NCI-H460 (cell line): ENCODE results near the gene ANKRD55. TPM values are rescaled to one million over a fixed set of nuclear protein-coding genes. Genes with fewer than 3 reads are reported as not detected.
"Not testable (repeated sequence)": the region's sequence is repeated elsewhere in the genome, so short reads cannot be mapped to it uniquely, and the experiment has no call there.

ENCODE experiments used
- DNase-seq: peaks from one replicate; pipeline ENCODE4 v3.0.0-alpha.2; 2016; ENCODE audit warnings: low read depth; ENCODE audit errors: extremely low read depth
- total RNA-seq: library from RNA; depleted of rRNA; stranded (reverse); fragments of >200 nt; shearing (Covaris generic); gene quantifications from 2 replicates; pipeline ENCODE4 v1.2.3, GENCODE V29; 2014

ANKRD55 gene
- total RNA-seq, 1 experiment from 2014 or later: not detected

DNA sequence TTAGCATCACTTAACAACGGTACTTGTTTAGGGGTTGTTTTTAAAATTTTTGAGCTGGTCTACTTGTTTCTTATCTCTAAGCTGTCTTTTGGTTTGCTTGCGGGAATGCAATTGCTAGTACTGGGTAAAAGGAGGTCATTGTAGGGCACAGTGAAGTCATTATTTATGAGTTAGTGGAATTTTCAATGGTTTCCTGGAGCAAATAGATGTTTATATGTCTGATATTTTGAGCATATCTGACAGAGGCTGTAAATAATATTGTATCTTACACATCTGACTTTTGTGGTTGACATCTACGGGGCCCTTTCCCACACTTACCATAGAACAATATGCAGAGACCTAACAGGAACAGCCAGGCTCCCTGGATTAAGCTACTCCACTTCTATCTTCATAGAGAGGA lies 147.9 kb downstream of the ANKRD55 start:
- DNase-seq: no peak

DNA sequence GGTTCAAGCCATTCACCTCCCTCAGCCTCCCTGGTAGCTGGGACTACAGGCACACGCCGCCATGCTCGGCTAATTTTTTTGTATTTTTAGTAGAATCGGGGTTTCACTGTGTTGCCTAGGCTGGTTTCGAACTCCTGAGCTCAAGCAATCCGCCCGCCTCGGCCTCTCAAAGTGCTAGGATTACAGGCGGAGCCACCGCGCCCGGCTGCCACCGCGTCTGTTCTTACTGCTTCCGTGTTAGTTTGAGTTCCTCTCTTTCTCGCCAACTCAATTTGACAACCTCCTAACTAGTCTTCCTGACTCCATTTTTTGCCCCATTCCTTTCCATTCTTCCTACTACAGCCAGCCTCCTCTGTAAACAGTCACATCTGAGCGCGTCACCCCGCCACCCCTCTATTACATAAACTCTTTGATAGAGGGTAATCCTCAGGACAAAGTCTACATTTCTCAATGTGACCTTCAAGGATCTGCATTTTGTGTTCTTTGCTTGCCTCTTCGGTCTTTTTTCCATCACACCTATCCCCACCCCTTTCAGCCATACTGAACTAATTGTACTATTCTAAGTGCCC lies 149.8 kb downstream of the ANKRD55 start:
- no peak for DNase-seq

- DNase-seq: not testable (repeated sequence)
Measured at GRCh38 chr5:56081053-56081642, 152.0 kb downstream of the ANKRD55 start.

GRCh38 chr5:56080375-56081052 lies 152.6 kb downstream of the ANKRD55 start:
- DNase-seq: no peak

GRCh38 chr5:56079157-56079500 lies 154.0 kb downstream of the ANKRD55 start:
- not testable (repeated sequence) for DNase-seq

GRCh38 chr5:56078278-56079156 lies 154.6 kb downstream of the ANKRD55 start:
- no peak for DNase-seq

DNA sequence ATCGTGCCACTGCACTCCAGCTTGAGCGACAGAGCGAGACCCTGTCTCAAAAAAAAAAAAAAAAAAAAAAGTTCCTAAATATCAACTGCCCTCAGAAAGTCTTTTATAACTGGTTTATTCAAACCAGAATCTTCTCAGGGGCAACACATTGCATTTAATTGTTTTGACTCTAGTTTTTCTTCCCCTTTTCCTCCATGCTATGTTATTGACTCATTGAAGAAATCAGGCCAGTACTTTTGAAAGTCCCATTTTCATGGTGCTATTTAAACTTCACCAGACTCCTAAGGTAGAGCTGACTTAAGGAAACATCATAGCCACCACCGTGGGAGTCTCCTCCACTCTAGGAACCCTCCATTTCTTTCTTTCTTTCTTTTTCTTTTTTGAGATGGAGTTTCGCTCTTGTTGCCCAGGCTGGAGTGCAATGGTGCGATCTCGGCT lies 155.3 kb downstream of the ANKRD55 start:
- no peak for DNase-seq

- DNase-seq: no peak
Measured at GRCh38 chr5:56076486-56076885, 156.6 kb downstream of the ANKRD55 start.

GRCh38 chr5:56075361-56075760 lies 157.8 kb downstream of the ANKRD55 start:
- no peak for DNase-seq

GRCh38 chr5:56072863-56073766 lies 160.0 kb downstream of the ANKRD55 start:
- DNase-seq: no peak

GRCh38 chr5:56071470-56071869 lies 161.7 kb downstream of the ANKRD55 start:
- DNase-seq: no peak

GRCh38 chr5:56070851-56071465 lies 162.2 kb downstream of the ANKRD55 start:
- DNase-seq: no peak

DNA sequence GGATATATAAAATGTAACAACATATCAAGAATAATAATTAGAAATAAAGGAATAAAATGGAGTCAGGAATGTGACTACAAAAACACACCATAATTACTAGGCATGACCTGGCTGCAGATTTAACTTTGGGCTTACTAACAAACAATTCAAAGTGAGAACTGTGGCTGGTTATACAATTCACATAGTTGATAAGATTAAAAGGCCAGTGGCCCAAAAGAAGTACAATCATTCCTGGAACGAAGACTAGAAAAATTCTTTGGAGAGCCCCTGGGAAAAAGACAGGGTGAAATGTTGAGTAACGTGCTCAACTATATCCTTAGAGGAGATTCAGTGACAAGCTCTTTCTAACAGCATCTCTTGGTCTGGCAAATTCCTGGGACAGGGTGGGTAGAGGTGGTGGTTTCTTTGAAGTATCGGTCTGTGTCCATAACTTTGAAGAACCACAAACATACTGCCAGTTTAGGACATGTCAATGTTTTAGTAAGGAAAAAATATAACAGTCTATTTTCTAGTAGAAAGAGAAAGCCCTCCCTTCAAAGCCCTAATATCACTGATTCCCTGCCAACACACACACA lies 163.4 kb downstream of the ANKRD55 start:
- DNase-seq: no peak

- no peak for DNase-seq
Measured at GRCh38 chr5:56066931-56067450, 166.1 kb downstream of the ANKRD55 start.

DNA sequence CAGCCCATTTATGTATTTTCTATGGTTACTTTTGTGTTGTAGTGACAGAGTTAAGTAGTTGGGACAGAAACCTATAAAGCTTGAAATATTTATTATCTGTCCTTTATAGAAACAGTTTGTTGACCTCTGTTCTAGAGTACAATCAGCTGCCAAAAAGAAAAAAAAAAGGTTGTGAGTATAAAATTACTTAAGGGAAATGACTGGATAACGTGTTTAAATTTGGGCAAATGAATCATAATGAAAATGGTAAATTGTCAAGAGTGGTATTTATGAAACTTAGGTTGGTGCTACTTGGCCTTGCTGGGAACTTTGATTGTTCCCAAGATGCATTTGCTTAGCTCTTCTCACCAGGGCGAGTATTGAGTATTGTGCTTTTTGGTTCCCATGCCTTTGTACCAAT lies 168.1 kb downstream of the ANKRD55 start:
- DNase-seq: no peak

GRCh38 chr5:56060276-56061110 lies 172.6 kb downstream of the ANKRD55 start:
- DNase-seq: no peak

DNA sequence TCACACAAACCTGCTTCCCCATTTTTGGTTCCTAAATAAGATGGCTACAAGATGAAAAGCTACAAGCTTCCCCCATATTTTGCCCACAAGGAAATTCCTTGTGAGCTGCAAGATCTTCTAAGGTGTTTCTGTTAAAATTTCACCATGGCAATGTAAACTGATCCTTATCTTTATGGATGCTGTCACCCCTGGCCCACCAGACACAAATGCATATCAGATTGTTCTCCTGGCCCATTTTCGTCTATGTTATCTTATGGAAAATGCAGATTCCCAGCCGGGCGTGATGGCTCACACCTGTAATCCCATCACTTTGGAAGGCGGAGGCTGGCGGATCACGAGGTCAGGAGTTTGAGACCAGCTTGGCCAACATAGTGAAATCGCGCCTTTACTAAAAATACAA lies 173.3 kb downstream of the ANKRD55 start:
- DNase-seq: no peak

- DNase-seq: no peak
Measured at GRCh38 chr5:56056875-56057274, 176.3 kb downstream of the ANKRD55 start.
